Measurements from ENCODE around the gene PPIE. TPM values are rescaled to one million over a fixed set of nuclear protein-coding genes. Genes with fewer than 3 reads are reported as not detected.

PPIE gene
- total RNA-seq, 3 donors from 2014 or later, result 41.3 to 49.2 (median 45.9) TPM

- H3K27me3 ChIP-seq, result no peaks in the 10 kb centered on the region
- no peak overlapping the region for H3K4me3 ChIP-seq
- no peaks in the 10 kb centered on the region for H3K36me3 ChIP-seq
- H3K4me1 ChIP-seq, result no peaks in the 10 kb centered on the region
- intact Hi-C loops (cut with DNase I; ENCODE audit: low total_unique reads), result no loop called here
- TF ChIP-seq POLR2AphosphoS5 (IDR thresholded peaks at IDR 0.05) (no peak), CTCF (IDR thresholded peaks at IDR 0.05) (no peak), POLR2A (IDR thresholded peaks at IDR 0.05) (no peak)
- no peak overlapping the region for H3K27ac ChIP-seq
- peaks cover 0 to 6% of the 10 kb centered on the region in 2 donors for H3K9me3 ChIP-seq
- no peak for DNase-seq (ENCODE audit: low spot score in 2 of 2)
Observed at GRCh38 chr1:39808784-39809517, 70.3 kb downstream of the PPIE start.

- no peak overlapping the region for H3K27ac ChIP-seq
- H3K4me1 ChIP-seq, result no peaks in the 10 kb centered on the region
- no peak for TF ChIP-seq CTCF (IDR thresholded peaks at IDR 0.05)
- TF ChIP-seq POLR2AphosphoS5 (IDR thresholded peaks at IDR 0.05), result no peak
- no peak for TF ChIP-seq POLR2A (IDR thresholded peaks at IDR 0.05)
- H3K36me3 ChIP-seq, result no peaks in the 10 kb centered on the region
- intact Hi-C loops (cut with DNase I; ENCODE audit: low total_unique reads), result no loop called here
- no peak overlapping the region for H3K4me3 ChIP-seq
- no peaks in the 10 kb centered on the region for H3K9me3 ChIP-seq
- no peaks in the 10 kb centered on the region for H3K27me3 ChIP-seq
- no peak for DNase-seq (ENCODE audit: low spot score in 2 of 2)
Observed at GRCh38 chr1:39812913-39813312, 74.2 kb downstream of the PPIE start.

Other genes with a start within 250 kb of the PPIE start
- gene BMP8A, start 247.2 kb upstream of the PPIE start, total RNA-seq, result under 1 TPM in 1 of 3 donors, not detected in 2; 0.33 TPM
- 100 to 1,000 TPM; 113 to 237 (median 163) TPM for gene PABPC4, start 162.1 kb upstream of the PPIE start, total RNA-seq
- gene HEYL, start 99.2 kb upstream of the PPIE start, total RNA-seq, result 1 to 10 TPM; 2.1 to 5.2 (median 2.3) TPM
- gene NT5C1A, start 66.8 kb upstream of the PPIE start, total RNA-seq, result under 1 TPM in 1 of 3 donors, not detected in 2; 0.29 TPM
- gene HPCAL4, start 47.4 kb upstream of the PPIE start, total RNA-seq, result not detected
- gene OXCT2, start 32.5 kb downstream of the PPIE start, total RNA-seq, result under 1 TPM in 2 of 3 donors, not detected in 1; 0.32 to 0.66 TPM
- 1 to 10 TPM in 1 of 3 donors, under 1 TPM in 2; 0.48 to 1.3 (median 0.59) TPM for gene BMP8B, start 50.0 kb downstream of the PPIE start, total RNA-seq
- gene TRIT1, start 144.6 kb downstream of the PPIE start, total RNA-seq, result 10 to 100 TPM; 10.1 to 30.3 (median 19.3) TPM
- 1 to 10 TPM in 1 of 3 donors, under 1 TPM in 2; 0.32 to 5.3 (median 0.98) TPM for gene MYCL, start 163.0 kb downstream of the PPIE start, total RNA-seq
- 10 to 100 TPM in 1 of 3 donors, 1 to 10 TPM in 2; 3.0 to 61.5 (median 7.9) TPM for gene MFSD2A, start 216.3 kb downstream of the PPIE start, total RNA-seq